GM19463 (cell line): ENCODE measurements around the gene UROD.
"Not testable (repeated sequence)": the region's sequence is repeated elsewhere in the genome, so short reads cannot be mapped to it uniquely, and the experiment has no call there.

Experiments
- ATAC-seq: cut with Tn5 transposase; IDR thresholded peaks from one replicate; pipeline ENCODE4 v1.9.1; 2021; ENCODE audit warnings: mild to moderate bottlenecking, moderate library complexity; ENCODE audit not compliant: unreplicated experiment

UROD gene

GRCh38 chr1:45011837-45012638 is at the start of gene UROD:
Gene UROD, plus strand, starts transcription at chr1:45012254. Its CDS starts 12 bp downstream, at chr1:45012266.
- ATAC-seq = peak; percentile 61

- no peak for ATAC-seq
These were observed 49.3 kb upstream of the UROD start for GRCh38 chr1:44962729-44963128.

GRCh38 chr1:44964396-44964795 is 47.7 kb upstream of the UROD start:
- no peak for ATAC-seq

GRCh38 chr1:44970317-44970716 is 41.7 kb upstream of the UROD start:
- ATAC-seq = no peak

- ATAC-seq = no peak
These were observed 38.4 kb upstream of the UROD start for GRCh38 chr1:44973645-44974044.

GRCh38 chr1:44976252-44976651 is 35.8 kb upstream of the UROD start:
- no peak for ATAC-seq

GRCh38 chr1:44977372-44977771 is 34.7 kb upstream of the UROD start:
- ATAC-seq = not testable (repeated sequence)

GRCh38 chr1:44985747-44986359 is 26.2 kb upstream of the UROD start:
- no peak for ATAC-seq

GRCh38 chr1:44988531-44989156 is 23.4 kb upstream of the UROD start:
- no peak for ATAC-seq

- ATAC-seq = no peak
These were observed 17.6 kb upstream of the UROD start for GRCh38 chr1:44994309-44994898.

- ATAC-seq = no peak
These were observed 16.4 kb upstream of the UROD start for GRCh38 chr1:44995467-44996238.

- no peak for ATAC-seq
These were observed 12.8 kb upstream of the UROD start for GRCh38 chr1:44999232-44999631.

GRCh38 chr1:45001011-45001481 is 11.0 kb upstream of the UROD start:
- ATAC-seq = no peak

GRCh38 chr1:45001576-45001975 is 10.5 kb upstream of the UROD start:
- not testable (repeated sequence) for ATAC-seq

- ATAC-seq = no peak
These were observed 9.1 kb upstream of the UROD start for GRCh38 chr1:45002650-45003645.

- no peak for ATAC-seq
These were observed 8.3 kb upstream of the UROD start for GRCh38 chr1:45003741-45004140.

GRCh38 chr1:45004281-45004920 is 7.7 kb upstream of the UROD start:
- ATAC-seq = no peak

- no peak for ATAC-seq
These were observed 6.3 kb upstream of the UROD start for GRCh38 chr1:45005761-45006160.

- no peak for ATAC-seq
These were observed 4.7 kb upstream of the UROD start for GRCh38 chr1:45007311-45007710.
